K562 (cell line): ENCODE measurements around the gene FXYD1. TPM values are rescaled to one million over a fixed set of nuclear protein-coding genes. Genes with fewer than 3 reads are reported as not detected.

ENCODE experiments used
- HDGF ChIP-seq: fragments of 450-650 bp; IDR thresholded peaks from 2 replicates; pipeline ENCODE4 v1.6.1; 2016
- NONO ChIP-seq, 2 experiments: fragments of 200-400 bp in 1 of 2; fragments of 450-650 bp in 1 of 2; formaldehyde crosslinking in 1 of 2; IDR thresholded peaks; 2 replicates each; pipeline ENCODE4 v1.6.1; 2017; ENCODE audit warnings: low read depth in 2 of 2, mild to moderate bottlenecking in 2 of 2, moderate library complexity in 2 of 2, low read length in 1 of 2
- NR2F6 ChIP-seq: fragments of 450-650 bp; formaldehyde crosslinking; IDR thresholded peaks from 2 replicates; pipeline ENCODE4 v1.4.0; 2020; ENCODE audit warnings: mild to moderate bottlenecking
- RBBP5 ChIP-seq: fragments of 200-600 bp; sonication (generic); IDR thresholded peaks from 2 replicates; pipeline ENCODE4 v1.6.1; 2012; ENCODE audit warnings: borderline replicate concordance, mild to moderate bottlenecking, low read length, control low read depth, inconsistent platforms; ENCODE audit not compliant: insufficient read depth, poor library complexity, severe bottlenecking
- SMAD3 ChIP-seq: fragments of 450-650 bp; formaldehyde crosslinking; conservative IDR thresholded peaks from 2 replicates; pipeline ENCODE4 v1.4.0; 2020; ENCODE audit warnings: mild to moderate bottlenecking
- TCF7L2 ChIP-seq: fragments of 150-350 bp; IDR thresholded peaks from 2 replicates; pipeline ENCODE4 v1.6.1; 2016; ENCODE audit warnings: low read depth, mild to moderate bottlenecking, low read length, moderate library complexity
- YBX1 ChIP-seq: fragments of 450-650 bp; IDR thresholded peaks from 2 replicates; pipeline ENCODE4 v1.7.1; 2016; ENCODE audit warnings: mild to moderate bottlenecking
- ZNF12 ChIP-seq: sonication (generic); formaldehyde crosslinking; IDR thresholded peaks from 2 replicates; pipeline ENCODE4 v1.4.0; 2020; ENCODE audit warnings: mild to moderate bottlenecking, missing genetic modification reagents
- ZNF23 ChIP-seq: fragments of 250-450 bp; sonication (Bioruptor Pico); IDR thresholded peaks from 2 replicates; pipeline ENCODE4 v1.4.0; 2020; ENCODE audit warnings: mild to moderate bottlenecking
- ZNF274 ChIP-seq: IDR thresholded peaks from 2 replicates; pipeline ENCODE4 v1.6.1; 2011; ENCODE audit warnings: low read depth, mild to moderate bottlenecking, low read length, moderate library complexity, borderline replicate concordance
- ZNF584 ChIP-seq: fragments of 200-800 bp; sonication (Bioruptor generic); IDR thresholded peaks from 2 replicates; pipeline ENCODE4 v1.6.1; 2016; ENCODE audit warnings: low read depth, mild to moderate bottlenecking, missing genetic modification characterization, missing compliant biosample characterization
- ZNF75A ChIP-seq: fragments of 450-650 bp; formaldehyde crosslinking; IDR thresholded peaks from 2 replicates; pipeline ENCODE4 v1.4.0; 2020; ENCODE audit warnings: mild to moderate bottlenecking
- ZNF79 ChIP-seq: fragments of 250-450 bp; sonication (Bioruptor Pico); IDR thresholded peaks from 2 replicates; pipeline ENCODE4 v1.4.0; 2020; ENCODE audit warnings: low read depth, mild to moderate bottlenecking, moderate library complexity
- polyA plus RNA-seq, 8 experiments: library from polyadenylated mRNA; depleted of rRNA in 4 of 8; stranded (reverse) in 5 of 8; unstranded in 3 of 8; fragments of >200 nt; fragmentation: Nextera tagmentation in 2 of 8; fragmentation: Illumina TruSeq in 1 of 8; extraction: Ambion mirVana in 2 of 8; extraction: Trizol in 1 of 8; gene quantifications; 2 replicates each; pipeline versions ENCODE4 v1.2.1 to v1.2.3, GENCODE V29; 2011 to 2014; ENCODE audit warnings: inconsistent platforms in 1 of 8, missing spikeins in 1 of 8
- total RNA-seq, 7 experiments: library from RNA; depleted of rRNA in 6 of 7; stranded (reverse); fragments of >200 nt in 6 of 7; fragmentation: Illumina TruSeq in 2 of 7; extraction: Trizol in 2 of 7; gene quantifications; 2 replicates each; pipeline versions ENCODE4 v1.2.1 to v1.2.3, GENCODE V29; 2011 to 2021; ENCODE audit warnings: low replicate concordance in 1 of 7
- TF ChIP-seq, protein P1 (sequence below): sonication (generic); formaldehyde crosslinking; IDR thresholded peaks from 2 replicates; pipeline ENCODE4 v1.8.0; 2023; ENCODE audit warnings: missing genetic modification reagents, mild to moderate bottlenecking, borderline replicate concordance
- TF ChIP-seq, protein P2 (sequence below): sonication (generic); formaldehyde crosslinking; IDR thresholded peaks from 2 replicates; pipeline ENCODE4 v1.9.0; 2022; ENCODE audit warnings: mild to moderate bottlenecking, missing genetic modification reagents
- TF ChIP-seq, protein P3 (sequence below): sonication (generic); formaldehyde crosslinking; IDR thresholded peaks from 2 replicates; pipeline ENCODE4 v1.8.0; 2022; ENCODE audit warnings: mild to moderate bottlenecking, missing genetic modification reagents, borderline replicate concordance

Gene FXYD1
- total and polyA plus RNA-seq, 9 of the 15 experiments (the other 6 are each of a cell fraction or from before 2014, with no cell fraction given), result 0.40 to 3.2 (median 1.8) TPM; not detected in 3

DNA sequence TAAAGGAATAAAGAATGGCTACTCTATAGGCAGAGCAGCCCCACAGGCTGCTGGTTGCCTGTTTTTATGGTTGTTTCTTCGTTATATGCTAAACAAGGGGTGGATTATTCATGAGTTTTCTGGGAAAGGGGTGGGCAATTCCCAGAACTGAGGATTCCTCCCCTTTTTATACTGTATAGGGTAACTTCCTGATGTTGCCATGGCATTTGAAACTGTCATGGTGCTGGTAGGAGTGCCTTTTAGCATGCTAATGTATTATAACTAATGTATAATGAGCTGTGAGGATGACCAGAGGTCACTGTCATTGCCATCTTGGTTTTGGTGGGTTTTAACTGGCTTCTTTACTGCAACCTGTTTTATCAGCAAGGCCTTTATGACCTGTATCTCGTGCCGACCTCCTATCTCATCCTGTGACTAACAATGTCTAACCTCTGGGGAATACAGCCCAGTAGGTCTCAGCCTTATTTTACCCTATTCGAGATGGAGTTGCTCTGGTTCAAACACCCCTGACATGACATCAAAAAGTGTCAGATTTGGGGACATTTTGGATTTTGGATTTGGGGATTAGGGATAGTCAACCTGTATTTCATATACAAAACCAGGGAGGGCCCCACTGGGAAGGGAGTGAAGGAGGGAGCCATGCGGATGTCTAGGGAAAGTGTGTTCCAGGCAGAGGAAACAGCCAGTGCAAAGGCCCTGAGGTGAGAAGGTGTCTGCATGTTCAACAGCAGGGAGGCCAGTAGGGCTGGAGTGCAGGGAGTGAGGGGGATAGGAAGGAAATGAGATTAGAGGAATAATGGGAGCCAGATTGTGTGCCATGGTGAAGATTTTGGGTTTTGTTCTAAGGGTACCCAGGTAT lies 26.8 kb downstream of the FXYD1 start (continued):
- TF ChIP-seq, protein P1, sequence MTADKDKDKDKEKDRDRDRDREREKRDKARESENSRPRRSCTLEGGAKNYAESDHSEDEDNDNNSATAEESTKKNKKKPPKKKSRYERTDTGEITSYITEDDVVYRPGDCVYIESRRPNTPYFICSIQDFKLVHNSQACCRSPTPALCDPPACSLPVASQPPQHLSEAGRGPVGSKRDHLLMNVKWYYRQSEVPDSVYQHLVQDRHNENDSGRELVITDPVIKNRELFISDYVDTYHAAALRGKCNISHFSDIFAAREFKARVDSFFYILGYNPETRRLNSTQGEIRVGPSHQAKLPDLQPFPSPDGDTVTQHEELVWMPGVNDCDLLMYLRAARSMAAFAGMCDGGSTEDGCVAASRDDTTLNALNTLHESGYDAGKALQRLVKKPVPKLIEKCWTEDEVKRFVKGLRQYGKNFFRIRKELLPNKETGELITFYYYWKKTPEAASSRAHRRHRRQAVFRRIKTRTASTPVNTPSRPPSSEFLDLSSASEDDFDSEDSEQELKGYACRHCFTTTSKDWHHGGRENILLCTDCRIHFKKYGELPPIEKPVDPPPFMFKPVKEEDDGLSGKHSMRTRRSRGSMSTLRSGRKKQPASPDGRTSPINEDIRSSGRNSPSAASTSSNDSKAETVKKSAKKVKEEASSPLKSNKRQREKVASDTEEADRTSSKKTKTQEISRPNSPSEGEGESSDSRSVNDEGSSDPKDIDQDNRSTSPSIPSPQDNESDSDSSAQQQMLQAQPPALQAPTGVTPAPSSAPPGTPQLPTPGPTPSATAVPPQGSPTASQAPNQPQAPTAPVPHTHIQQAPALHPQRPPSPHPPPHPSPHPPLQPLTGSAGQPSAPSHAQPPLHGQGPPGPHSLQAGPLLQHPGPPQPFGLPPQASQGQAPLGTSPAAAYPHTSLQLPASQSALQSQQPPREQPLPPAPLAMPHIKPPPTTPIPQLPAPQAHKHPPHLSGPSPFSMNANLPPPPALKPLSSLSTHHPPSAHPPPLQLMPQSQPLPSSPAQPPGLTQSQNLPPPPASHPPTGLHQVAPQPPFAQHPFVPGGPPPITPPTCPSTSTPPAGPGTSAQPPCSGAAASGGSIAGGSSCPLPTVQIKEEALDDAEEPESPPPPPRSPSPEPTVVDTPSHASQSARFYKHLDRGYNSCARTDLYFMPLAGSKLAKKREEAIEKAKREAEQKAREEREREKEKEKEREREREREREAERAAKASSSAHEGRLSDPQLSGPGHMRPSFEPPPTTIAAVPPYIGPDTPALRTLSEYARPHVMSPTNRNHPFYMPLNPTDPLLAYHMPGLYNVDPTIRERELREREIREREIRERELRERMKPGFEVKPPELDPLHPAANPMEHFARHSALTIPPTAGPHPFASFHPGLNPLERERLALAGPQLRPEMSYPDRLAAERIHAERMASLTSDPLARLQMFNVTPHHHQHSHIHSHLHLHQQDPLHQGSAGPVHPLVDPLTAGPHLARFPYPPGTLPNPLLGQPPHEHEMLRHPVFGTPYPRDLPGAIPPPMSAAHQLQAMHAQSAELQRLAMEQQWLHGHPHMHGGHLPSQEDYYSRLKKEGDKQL (CRISPR knock-in tag), result no peak
- TF ChIP-seq ZNF274 (no peak), NR2F6 (CRISPR knock-in tag) (no peak), ZNF584 (CRISPR knock-in tag) (peak; percentile 81; the same call in 1 of the 2 replicates), YBX1 (no peak), TCF7L2 (no peak), HDGF (no peak), ZNF12 (no peak), NONO (IDR thresholded peaks at IDR 0.05; ENCODE audit: low read depth in 2 of 2, low read length in 1 of 2) (no peak), ZNF75A (no peak), RBBP5 (no peak), ZNF79 (CRISPR knock-in tag) (peak; percentile 88), ZNF23 (CRISPR knock-in tag) (no peak), SMAD3 (CRISPR knock-in tag) (peak; percentile 66; the same call in 1 of the 2 replicates)
- TF ChIP-seq, protein P2, sequence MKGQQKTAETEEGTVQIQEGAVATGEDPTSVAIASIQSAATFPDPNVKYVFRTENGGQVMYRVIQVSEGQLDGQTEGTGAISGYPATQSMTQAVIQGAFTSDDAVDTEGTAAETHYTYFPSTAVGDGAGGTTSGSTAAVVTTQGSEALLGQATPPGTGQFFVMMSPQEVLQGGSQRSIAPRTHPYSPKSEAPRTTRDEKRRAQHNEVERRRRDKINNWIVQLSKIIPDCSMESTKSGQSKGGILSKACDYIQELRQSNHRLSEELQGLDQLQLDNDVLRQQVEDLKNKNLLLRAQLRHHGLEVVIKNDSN (CRISPR knock-in tag), result no peak
- TF ChIP-seq, protein P3, sequence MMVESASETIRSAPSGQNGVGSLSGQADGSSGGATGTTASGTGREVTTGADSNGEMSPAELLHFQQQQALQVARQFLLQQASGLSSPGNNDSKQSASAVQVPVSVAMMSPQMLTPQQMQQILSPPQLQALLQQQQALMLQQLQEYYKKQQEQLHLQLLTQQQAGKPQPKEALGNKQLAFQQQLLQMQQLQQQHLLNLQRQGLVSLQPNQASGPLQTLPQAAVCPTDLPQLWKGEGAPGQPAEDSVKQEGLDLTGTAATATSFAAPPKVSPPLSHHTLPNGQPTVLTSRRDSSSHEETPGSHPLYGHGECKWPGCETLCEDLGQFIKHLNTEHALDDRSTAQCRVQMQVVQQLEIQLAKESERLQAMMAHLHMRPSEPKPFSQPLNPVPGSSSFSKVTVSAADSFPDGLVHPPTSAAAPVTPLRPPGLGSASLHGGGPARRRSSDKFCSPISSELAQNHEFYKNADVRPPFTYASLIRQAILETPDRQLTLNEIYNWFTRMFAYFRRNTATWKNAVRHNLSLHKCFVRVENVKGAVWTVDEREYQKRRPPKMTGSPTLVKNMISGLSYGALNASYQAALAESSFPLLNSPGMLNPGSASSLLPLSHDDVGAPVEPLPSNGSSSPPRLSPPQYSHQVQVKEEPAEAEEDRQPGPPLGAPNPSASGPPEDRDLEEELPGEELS (CRISPR knock-in tag), result no peak
